Stimulated activated CD4-positive, alpha-beta T cell treated with anti-CD3 and anti-CD28 coated beads, Interleukin-12 subunit alpha, Interleukin-12 subunit beta, amount 100 ng/mL, for 48 hours (primary cell): ENCODE data around the gene C11orf98.

ENCODE experiments used
- DNase-seq, 3 donors: peaks; one replicate each; pipeline ENCODE4 v3.0.0-alpha.2; 2020; ENCODE audit warnings: low read depth in 2 of 3, low spot score in 1 of 3

Gene C11orf98

DNA sequence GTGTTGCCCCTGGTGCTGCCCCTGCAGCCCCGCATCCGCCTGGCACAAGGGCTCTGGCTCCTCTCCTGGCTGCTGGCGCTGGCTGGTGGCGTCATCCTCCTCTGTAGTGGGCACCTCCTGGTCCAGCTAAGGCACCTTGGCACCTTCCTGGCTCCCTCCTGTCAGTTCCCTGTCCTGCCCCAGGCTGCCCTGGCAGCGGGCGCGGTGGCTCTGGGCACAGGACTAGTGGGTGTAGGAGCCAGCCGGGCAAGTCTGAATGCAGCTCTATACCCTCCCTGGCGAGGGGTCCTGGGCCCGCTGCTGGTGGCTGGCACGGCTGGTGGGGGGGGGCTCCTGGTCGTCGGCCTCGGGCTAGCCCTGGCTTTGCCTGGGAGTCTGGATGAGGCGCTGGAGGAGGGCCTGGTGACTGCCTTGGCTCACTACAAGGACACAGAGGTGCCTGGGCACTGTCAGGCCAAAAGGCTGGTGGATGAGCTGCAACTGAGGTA lies 51.7 kb downstream of the C11orf98 start:
- no peak for DNase-seq
